ENCODE data around the gene STX8.
"Not testable (repeated sequence)": the region's sequence is repeated elsewhere in the genome, so short reads cannot be mapped to it uniquely, and the experiment has no call there.

STX8 gene

DNA sequence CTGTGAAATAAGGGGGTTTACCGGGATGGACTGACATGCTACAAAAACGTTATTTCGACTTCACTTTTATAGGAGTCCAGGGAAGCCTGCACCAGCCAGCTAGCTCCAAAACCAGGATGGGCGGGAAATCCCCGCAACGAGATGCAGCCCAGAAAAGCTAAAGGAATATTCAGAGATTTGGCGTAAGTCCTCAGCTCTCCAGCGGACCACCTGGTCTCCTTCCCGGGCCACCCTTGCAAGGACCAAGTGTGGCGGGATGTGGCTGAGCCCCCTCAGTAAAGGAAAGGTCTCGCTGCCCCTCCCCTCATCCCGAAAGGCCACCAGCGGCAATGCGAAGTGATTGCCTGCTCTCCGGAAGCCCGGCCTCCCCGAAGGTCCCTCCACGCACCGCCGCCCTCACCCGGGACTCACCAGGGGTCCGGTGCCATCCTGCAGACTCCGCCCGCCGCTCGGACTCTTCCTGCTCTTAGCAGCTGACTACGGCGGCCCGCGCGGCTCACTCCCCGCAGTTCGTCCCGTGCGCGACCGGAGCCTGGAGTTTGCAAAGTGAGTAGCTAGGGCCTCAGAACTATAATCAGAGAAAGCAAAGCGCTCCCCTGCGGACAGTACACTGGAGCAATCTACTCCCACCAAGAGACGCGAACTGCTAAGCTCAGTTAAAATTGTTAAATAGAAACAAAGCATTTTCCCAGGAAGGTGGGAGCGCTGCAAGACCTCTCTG is at the start of gene STX8:
STX8 (minus strand) TSS at position 440 of the 721 bp plus-strand sequence; CDS start at position 428, 12 bp downstream.
- peak; percentile 55 for DNase-seq (ENCODE audit: low read depth)

- DNase-seq (ENCODE audit: low read depth) = no peak
Observed at GRCh38 chr17:9622961-9623360, 47.3 kb upstream of the STX8 start.

DNA sequence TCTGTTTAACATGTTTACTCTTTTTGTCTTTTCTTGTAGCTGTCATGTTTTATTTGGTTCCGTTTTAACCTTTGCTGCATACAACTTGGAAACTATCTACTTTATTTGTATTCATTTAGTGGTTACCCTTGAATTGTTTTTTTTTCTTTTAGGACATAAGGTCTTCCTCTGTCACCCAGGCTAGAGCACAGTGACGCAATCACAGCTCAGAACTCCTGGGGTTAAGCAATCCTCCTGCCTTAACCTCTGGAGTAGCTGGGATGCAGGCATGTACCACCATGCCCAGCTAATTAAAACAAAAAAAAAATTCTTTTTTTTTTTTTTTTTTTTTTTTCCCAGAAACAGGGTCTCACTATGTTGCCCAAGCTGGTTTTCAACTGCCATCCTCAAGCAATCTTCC is 39.9 kb upstream of the STX8 start:
- no peak for DNase-seq (ENCODE audit: low read depth)

DNA sequence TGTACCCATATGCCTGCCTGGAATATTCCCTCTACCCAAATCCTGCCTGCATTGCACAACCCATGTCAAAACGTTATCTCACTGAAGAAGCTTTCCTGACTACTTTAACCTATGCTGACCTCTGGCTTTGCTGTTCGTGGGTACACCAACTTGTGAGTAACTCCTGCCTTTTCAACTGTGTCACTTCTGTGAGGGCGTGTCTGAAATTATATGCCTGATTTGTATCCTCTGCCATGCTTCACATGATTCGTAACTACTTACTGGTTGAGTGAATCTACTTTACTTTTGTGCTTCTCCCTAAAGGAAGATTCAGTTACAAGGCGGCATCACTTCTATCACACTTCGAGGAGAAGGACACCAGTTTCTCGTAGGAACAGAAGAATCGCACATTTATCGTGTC is 36.4 kb upstream of the STX8 start:
- DNase-seq (ENCODE audit: low read depth) = no peak

DNA sequence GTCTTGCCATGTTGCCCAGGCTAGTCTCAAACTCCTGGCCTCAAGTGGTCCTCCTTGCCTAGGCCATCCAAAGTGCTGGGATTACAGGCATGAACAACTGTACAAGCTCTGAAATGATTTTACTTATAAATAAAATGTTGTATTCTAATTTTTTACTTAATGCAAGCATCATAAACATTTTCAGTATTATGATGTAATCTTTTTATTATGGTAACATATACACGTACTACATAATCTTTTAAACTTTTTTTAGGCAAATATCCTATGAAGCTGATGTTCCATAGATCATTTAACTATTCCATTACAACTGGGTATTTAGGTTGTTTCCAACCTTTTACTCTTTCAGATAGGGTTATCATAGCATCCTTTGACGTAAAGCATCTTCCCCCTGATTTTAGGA is 35.9 kb upstream of the STX8 start:
- DNase-seq (ENCODE audit: low read depth) = no peak

- DNase-seq (ENCODE audit: low read depth) = not testable (repeated sequence)
Observed at GRCh38 chr17:9607058-9607457, 31.4 kb upstream of the STX8 start.

GRCh38 chr17:9606453-9606852 is 30.8 kb upstream of the STX8 start:
- DNase-seq (ENCODE audit: low read depth) = no peak

DNA sequence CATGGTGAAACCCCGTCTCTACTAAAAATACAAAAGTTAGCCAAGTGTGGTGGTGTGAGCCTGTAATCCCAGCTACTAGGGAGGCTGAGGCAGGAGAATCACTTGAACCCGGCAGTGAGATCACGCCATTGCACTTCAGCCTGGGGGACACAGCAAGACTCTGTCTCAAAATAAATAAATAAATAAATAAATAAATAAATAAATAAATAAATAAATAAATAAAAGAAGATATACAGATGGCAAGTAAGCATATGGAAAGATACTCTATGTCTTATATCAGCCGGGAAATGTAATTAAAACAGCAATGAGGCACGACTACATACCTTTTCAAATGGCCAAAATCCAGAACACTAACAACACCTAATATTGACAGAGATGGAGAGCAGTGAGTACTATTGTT is 29.0 kb upstream of the STX8 start:
- DNase-seq (ENCODE audit: low read depth) = not testable (repeated sequence)

- no peak for DNase-seq (ENCODE audit: low read depth)
Observed at GRCh38 chr17:9598661-9599060, 23.0 kb upstream of the STX8 start.

DNA sequence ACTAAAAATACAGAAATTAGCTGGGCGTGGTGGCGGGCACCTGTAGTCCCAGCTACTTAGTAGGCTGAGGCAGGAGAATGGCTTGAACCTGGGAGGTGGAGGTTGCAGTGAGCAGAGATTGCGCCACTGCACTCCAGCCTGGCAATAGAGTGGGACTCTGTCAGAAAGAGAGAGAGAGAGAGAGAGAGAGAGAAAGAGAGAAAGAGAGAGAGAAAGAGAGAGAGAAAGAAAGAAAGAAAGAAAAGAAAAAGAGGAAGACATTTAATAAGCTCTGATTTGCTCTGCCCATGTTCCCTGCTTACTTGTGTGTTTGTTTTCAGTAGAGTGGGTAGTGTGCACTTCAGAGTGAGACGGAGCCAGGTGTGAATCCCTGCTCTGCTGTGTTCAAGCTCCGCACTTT is 22.0 kb upstream of the STX8 start:
- DNase-seq (ENCODE audit: low read depth) = not testable (repeated sequence)

DNA sequence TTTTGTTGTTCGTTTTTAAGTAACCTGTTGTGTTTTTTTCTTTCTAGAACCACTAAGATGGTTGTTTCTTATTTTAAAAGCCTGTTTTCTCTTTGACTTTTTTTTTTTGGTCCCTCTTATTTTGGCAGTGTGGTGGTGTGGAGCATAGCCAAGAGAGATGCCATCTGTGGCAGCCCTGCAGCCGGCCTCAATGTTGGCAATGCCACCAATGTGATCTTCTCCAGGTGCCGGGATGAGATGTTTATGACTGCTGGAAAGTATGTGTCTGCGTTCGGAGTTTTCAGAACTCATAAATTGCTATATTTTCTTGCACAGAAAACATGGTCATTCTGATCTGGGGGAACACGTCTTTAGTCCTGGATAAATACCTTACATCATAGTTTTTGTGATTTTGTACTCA is 18.4 kb upstream of the STX8 start:
- no peak for DNase-seq (ENCODE audit: low read depth)

- DNase-seq (ENCODE audit: low read depth) = no peak
Observed at GRCh38 chr17:9587969-9588656, 12.5 kb upstream of the STX8 start.

DNA sequence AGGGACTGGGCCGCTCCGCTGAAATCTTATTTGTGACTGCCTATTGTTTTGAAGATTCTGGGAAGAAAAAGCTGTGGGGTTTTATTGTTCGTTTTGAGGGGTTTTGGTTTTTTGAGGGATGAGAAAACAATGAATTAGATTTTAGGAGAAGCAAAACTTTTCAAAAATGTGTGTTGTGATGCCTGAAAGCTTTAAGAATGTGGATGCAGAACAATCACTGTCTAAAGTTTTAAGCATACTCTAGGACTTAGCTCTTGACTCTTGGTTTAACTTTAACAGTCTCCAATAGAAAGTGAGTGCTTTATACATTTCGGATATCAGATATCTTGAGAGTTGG is 1.7 kb upstream of the STX8 start:
- DNase-seq (ENCODE audit: low read depth) = no peak

DNA sequence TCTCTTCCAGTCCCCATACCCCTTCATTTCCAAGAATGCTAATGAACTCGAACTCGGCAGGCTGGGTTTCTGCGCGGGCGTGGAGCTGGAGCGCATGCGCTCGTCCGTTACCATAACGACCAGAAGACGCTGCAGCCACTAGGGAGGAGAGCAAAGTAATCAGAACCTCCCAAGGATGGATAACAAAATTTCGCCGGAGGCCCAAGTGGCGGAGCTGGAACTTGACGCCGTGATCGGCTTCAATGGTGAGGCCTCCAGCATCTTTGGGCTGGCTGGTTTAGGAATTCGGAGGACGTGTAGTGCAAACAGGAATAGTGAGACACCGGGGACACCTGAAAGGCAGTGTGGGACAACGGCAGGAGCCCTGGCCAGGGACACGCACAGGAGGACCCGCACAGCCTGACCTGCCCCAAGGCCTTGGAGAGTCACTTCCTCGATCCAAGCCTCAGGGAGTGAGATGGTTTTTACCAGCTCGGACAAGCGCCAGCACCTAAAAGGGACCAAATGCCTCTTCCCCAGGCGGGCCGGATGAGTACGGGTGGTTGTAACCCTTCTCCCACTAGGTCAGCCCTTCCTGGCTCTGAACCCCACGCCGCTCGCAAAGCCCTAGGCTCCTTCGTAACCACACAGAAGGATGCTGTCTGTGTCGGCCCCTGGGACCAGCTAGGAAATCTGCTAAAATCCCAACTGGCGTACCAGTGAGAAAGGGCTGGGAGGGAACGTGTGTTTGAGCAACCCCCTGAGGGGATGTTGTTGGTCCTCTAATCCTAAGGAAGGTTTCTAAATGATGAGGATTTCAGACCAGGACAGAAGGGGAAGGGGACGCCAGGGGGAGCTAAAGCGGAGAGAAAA is 1.1 kb upstream of the STX8 start, which contains the start of gene CFAP52:
CFAP52 (plus strand) TSS at position 122 of the 852 bp plus-strand sequence; CDS start at position 176, 54 bp downstream.
- DNase-seq (ENCODE audit: low read depth) = peak; percentile 60

DNA sequence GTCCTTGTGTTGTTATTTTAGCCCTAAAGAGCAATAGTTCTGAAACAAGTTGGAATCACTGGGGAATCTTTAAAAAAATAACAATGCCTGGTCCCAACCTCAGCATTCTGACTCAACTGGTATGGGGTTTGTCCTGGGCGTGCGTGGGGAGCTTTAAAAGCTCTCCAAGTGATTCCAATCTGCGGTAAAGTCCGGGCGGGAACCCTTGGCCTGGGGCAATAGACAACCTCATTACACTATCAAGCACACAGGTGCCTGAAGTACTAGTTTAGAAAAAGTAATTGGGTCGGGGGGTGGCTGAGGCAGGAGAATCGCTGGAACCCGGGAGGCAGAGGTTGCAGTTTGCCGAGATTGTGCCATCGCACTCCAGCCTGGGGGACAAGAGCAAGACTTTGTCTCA is 4.4 kb downstream of the STX8 start:
- no peak for DNase-seq (ENCODE audit: low read depth)

- DNase-seq (ENCODE audit: low read depth) = no peak
Observed at GRCh38 chr17:9568957-9569588, 6.5 kb downstream of the STX8 start.

GRCh38 chr17:9568004-9568403 is 7.6 kb downstream of the STX8 start:
- DNase-seq (ENCODE audit: low read depth) = no peak

GRCh38 chr17:9566739-9567138 is 8.9 kb downstream of the STX8 start:
- not testable (repeated sequence) for DNase-seq (ENCODE audit: low read depth)

DNA sequence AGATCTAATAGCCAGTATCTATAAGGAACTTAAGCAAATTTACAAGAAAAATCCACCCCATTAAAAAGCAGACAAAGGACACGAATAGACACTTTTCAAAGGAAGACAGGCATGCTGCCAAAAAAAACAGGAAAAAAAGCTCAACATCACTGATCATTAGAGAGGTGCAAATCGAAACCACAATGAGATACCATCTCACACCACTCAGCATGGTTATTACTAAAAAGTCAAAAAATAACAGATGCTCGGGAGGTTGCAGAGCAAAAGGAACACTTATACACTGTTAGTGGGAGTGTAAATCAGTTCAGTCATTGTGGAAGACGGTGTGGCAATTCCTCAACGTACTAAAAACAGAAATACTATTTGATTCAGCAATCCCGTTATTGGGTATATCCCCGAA is 9.6 kb downstream of the STX8 start:
- no peak for DNase-seq (ENCODE audit: low read depth)

GRCh38 chr17:9564104-9564503 is 11.5 kb downstream of the STX8 start:
- no peak for DNase-seq (ENCODE audit: low read depth)

GRCh38 chr17:9557857-9558256 is 17.8 kb downstream of the STX8 start:
- DNase-seq (ENCODE audit: low read depth) = no peak

GRCh38 chr17:9557161-9557755 is 18.4 kb downstream of the STX8 start:
- no peak for DNase-seq (ENCODE audit: low read depth)
